Upper lobe of left lung (tissue), 6 donors: ENCODE measurements around the gene EXD1. TPM values are rescaled to one million over a fixed set of nuclear protein-coding genes. Genes with fewer than 3 reads are reported as not detected.

Experiments
- ATAC-seq, 2 donors: fragments of 200-7000 bp; cut with Tn5 transposase; one replicate each; pipeline ENCODE4 v1.9.1; 2022; ENCODE audit warnings: mild to moderate bottlenecking in 2 of 2, moderate library complexity in 2 of 2; ENCODE audit not compliant: low FRiP score in 2 of 2
- DNase-seq, 2 donors: peaks; one replicate each; pipeline ENCODE4 v3.0.0-alpha.2; 2019 to 2020
- H3K27ac ChIP-seq, 4 donors: fragments of 200-600 bp; sonication (generic); one replicate each; pipeline ENCODE4 v1.5.1; 2016 to 2019
- H3K27me3 ChIP-seq, 4 donors: fragments of 200-600 bp; sonication (generic); one replicate each; pipeline ENCODE4 v1.5.1; 2017 to 2019
- H3K36me3 ChIP-seq, 4 donors: fragments of 200-600 bp; sonication (generic); one replicate each; pipeline ENCODE4 v1.5.1; 2016 to 2019
- H3K4me1 ChIP-seq, 4 donors: fragments of 200-600 bp; sonication (generic); one replicate each; pipeline ENCODE4 v1.5.1; 2018 to 2019
- H3K4me3 ChIP-seq, 4 donors: fragments of 200-600 bp; sonication (generic); one replicate each; pipeline ENCODE4 v1.5.1; 2017 to 2019; ENCODE audit warnings: mild to moderate bottlenecking in 2 of 4, moderate library complexity in 1 of 4
- H3K9me3 ChIP-seq, 4 donors: fragments of 200-600 bp; sonication (generic); one replicate each; pipeline ENCODE4 v1.5.1; 2018 to 2019
- CTCF ChIP-seq, 6 experiments: fragments of 450-650 bp in 4 of 6; fragments of 200-600 bp in 2 of 6; sonication (generic) in 2 of 6; IDR thresholded peaks; one replicate each; pipeline ENCODE4 v1.5.1; 2016 to 2019; ENCODE audit warnings: antibody characterized with exemption in 6 of 6
- EP300 ChIP-seq, 4 donors: sonication (generic); formaldehyde crosslinking; IDR thresholded peaks; one replicate each; pipeline ENCODE4 v1.5.1; 2017; ENCODE audit warnings: antibody characterized with exemption in 4 of 4, control low read depth in 2 of 4
- POLR2A ChIP-seq, 4 donors: fragments of 450-650 bp; IDR thresholded peaks; one replicate each; pipeline ENCODE4 v1.5.1; 2016 to 2017; ENCODE audit warnings: antibody characterized with exemption in 4 of 4, mild to moderate bottlenecking in 2 of 4
- POLR2AphosphoS5 ChIP-seq, 2 donors: sonication (generic); formaldehyde crosslinking; IDR thresholded peaks; one replicate each; pipeline ENCODE4 v1.5.1; 2017; ENCODE audit warnings: antibody characterized with exemption in 2 of 2
- WGBS, 2 donors: methylation state at CpG; one replicate each; pipeline ENCODE4 v1.1.5; 2017 to 2018; 5-methylcytosine and 5-hydroxymethylcytosine counted together
- total RNA-seq, 6 donors: library from RNA; depleted of rRNA in 4 of 6; stranded (reverse); fragments of >200 nt in 4 of 6; gene quantifications; one replicate each; pipeline versions ENCODE4 v1.1.0 to v1.2.1, GENCODE V29; 2016 to 2021
- donor health status: DM: no; HTN: no; CAD: no; lungs with moderate emphysema.
- donor health status: DM: no; HTN: yes; CAD: no; lungs with severe emphysema.

The EXD1 gene
- total RNA-seq, 6 donors from 2014 or later: 0.09 to 0.30 TPM; not detected in 4

DNA sequence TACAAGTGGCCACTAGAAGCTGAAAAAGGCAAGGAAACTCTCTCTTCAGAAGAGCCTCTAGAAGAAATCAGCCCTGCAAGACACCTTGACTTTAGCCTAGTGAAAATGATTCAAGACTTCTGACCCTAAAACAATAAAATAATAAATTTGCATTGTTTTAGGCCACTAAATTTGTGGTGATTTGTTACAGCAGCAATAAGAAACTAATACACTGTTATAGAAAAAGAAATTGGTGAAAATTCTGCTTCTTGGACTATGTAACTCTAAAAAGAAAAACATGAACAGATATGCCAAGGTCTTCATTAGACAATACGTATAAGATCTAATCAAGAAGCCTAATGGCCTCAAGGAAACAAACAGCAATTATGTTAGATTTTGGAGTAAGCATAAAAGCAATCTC is 36.1 kb downstream of the EXD1 start:
- H3K4me3 ChIP-seq: no peak overlapping the region
- no peaks in the 10 kb centered on the region for H3K27me3 ChIP-seq
- no peak for ATAC-seq
- 86 to 95% methylated on average over 1 of the region's 1 CpG for WGBS, 2 donors
- no peak overlapping the region for H3K27ac ChIP-seq
- no peak for DNase-seq
- H3K36me3 ChIP-seq: no peaks in the 10 kb centered on the region
- H3K4me1 ChIP-seq: no peaks in the 10 kb centered on the region
- no peaks in the 10 kb centered on the region for H3K9me3 ChIP-seq
- TF ChIP-seq EP300 (IDR thresholded peaks at IDR 0.05) (no peak), POLR2A (IDR thresholded peaks at IDR 0.05) (no peak), CTCF (IDR thresholded peaks at IDR 0.05) (no peak), POLR2AphosphoS5 (IDR thresholded peaks at IDR 0.05) (no peak)

DNA sequence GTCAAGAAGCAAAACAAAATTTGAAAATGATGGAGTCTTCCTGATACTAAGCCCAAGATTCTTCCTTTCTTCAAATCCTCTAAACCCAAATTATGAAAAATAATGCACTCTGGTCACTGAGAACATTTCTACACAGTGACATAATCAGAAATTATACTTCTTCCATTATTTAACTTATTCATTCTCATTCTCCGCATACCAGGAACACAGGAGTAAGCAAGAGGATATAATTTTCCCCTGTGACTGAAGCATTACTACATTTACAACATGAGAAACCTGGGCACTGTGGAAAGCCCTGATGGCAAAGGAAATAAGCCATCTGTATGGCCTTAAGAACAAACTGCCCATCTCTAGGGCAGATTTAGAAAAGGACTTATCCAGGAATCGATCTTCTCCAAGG is 47.0 kb downstream of the EXD1 start:
- no peak overlapping the region for H3K27ac ChIP-seq
- no peak for TF ChIP-seq CTCF (IDR thresholded peaks at IDR 0.05)
- no peak for TF ChIP-seq POLR2A (IDR thresholded peaks at IDR 0.05)
- TF ChIP-seq EP300 (IDR thresholded peaks at IDR 0.05): no peak
- no peak for TF ChIP-seq POLR2AphosphoS5 (IDR thresholded peaks at IDR 0.05)
- no peak for DNase-seq
- H3K4me3 ChIP-seq: no peak overlapping the region
- no peaks in the 10 kb centered on the region for H3K27me3 ChIP-seq
- H3K4me1 ChIP-seq: peaks cover 0 to 5% (median 0%) of the 10 kb centered on the region in 4 donors
- no peak for ATAC-seq
- H3K9me3 ChIP-seq: no peaks in the 10 kb centered on the region
- WGBS, 2 donors: 65 to 67% methylated on average over 2 of the region's 2 CpGs
- H3K36me3 ChIP-seq: no peaks in the 10 kb centered on the region

- no peaks in the 10 kb centered on the region for H3K36me3 ChIP-seq
- DNase-seq (no peak), ATAC-seq (no peak)
- no peak overlapping the region for H3K4me3 ChIP-seq
- WGBS, 2 donors: 63% methylated on average over 4 of the region's 4 CpGs
- no peak overlapping the region for H3K27ac ChIP-seq
- no peaks in the 10 kb centered on the region for H3K9me3 ChIP-seq
- no peaks in the 10 kb centered on the region for H3K27me3 ChIP-seq
- no peak for TF ChIP-seq EP300 (IDR thresholded peaks at IDR 0.05)
- peaks cover 0 to 5% (median 0%) of the 10 kb centered on the region in 4 donors for H3K4me1 ChIP-seq
These were observed 48.3 kb downstream of the EXD1 start for GRCh38 chr15:41182266-41182665.

- ATAC-seq (no peak), DNase-seq (no peak)
- TF ChIP-seq EP300 (IDR thresholded peaks at IDR 0.05) (no peak), CTCF (IDR thresholded peaks at IDR 0.05) (no peak), POLR2A (IDR thresholded peaks at IDR 0.05) (no peak), POLR2AphosphoS5 (IDR thresholded peaks at IDR 0.05) (no peak)
- Histone ChIP-seq H3K4me1 (peaks cover 0 to 5% (median 0%) of the 10 kb centered on the region in 4 donors), H3K27ac (no peak overlapping the region), H3K4me3 (no peak overlapping the region), H3K27me3 (no peaks in the 10 kb centered on the region), H3K36me3 (no peaks in the 10 kb centered on the region), H3K9me3 (no peaks in the 10 kb centered on the region)
- WGBS, 2 donors: 93 to 95% methylated on average over 6 of the region's 6 CpGs
These were observed 50.3 kb downstream of the EXD1 start for GRCh38 chr15:41180206-41180789.

DNA sequence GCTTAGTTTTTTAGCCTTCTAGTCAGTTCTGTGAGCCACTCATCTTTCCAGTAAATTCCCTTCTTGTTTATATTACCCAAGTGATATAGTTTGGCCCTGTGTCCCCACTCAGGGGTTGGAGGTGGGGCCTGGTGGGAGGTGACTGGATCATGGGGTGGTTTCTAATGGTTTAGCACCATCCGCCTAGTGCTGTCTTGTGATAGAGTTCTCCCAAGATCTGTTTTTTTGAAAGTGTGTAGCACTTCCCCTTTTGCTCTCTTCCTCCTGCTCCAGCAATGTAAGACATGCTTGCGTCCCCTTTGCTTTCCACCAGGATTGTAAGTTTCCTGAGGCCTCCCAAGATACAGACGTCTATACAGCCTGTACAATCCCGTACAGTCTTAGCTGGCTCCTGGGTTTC is 60.8 kb downstream of the EXD1 start:
- H3K9me3 ChIP-seq: no peaks in the 10 kb centered on the region
- DNase-seq (peak in 1 of 2 donors; percentile 36), ATAC-seq (peak in 1 of 2 donors; percentile 36)
- H3K27me3 ChIP-seq: no peaks in the 10 kb centered on the region
- TF ChIP-seq POLR2A (IDR thresholded peaks at IDR 0.05): peak in 1 of 4 donors; percentile 8
- no peak for TF ChIP-seq POLR2AphosphoS5 (IDR thresholded peaks at IDR 0.05)
- H3K4me3 ChIP-seq: no peak overlapping the region
- H3K36me3 ChIP-seq: no peaks in the 10 kb centered on the region
- WGBS, 2 donors: 79 to 83% methylated on average over 4 of the region's 4 CpGs
- no peaks in the 10 kb centered on the region for H3K4me1 ChIP-seq
- H3K27ac ChIP-seq: no peak overlapping the region

DNA sequence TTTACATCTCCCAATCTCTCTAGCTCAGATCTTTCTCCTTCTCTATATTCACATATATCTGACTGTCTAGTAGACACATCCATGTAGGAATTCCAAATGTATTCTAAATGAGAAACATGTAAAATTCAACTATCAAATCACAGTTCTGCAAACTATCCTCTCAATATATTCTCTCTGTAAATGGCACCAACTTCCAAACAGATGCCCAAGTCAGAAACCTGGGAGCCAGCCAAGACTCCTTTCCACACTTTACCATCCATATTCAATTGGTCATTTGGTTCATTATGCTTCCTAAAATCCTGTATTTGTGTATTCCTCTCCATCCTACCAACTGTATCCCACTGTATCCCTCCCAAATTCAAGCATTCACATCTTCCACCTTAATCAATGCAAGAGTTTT is 61.5 kb downstream of the EXD1 start:
- H3K27ac ChIP-seq: no peak overlapping the region
- ATAC-seq (no peak), DNase-seq (no peak)
- no peaks in the 10 kb centered on the region for H3K4me1 ChIP-seq
- TF ChIP-seq POLR2AphosphoS5 (IDR thresholded peaks at IDR 0.05) (no peak), POLR2A (IDR thresholded peaks at IDR 0.05) (no peak), EP300 (IDR thresholded peaks at IDR 0.05) (no peak), CTCF (IDR thresholded peaks at IDR 0.05) (no peak)
- no peaks in the 10 kb centered on the region for H3K36me3 ChIP-seq
- H3K4me3 ChIP-seq: no peak overlapping the region
- H3K27me3 ChIP-seq: no peaks in the 10 kb centered on the region
- no peaks in the 10 kb centered on the region for H3K9me3 ChIP-seq
